Measurements from ENCODE around the gene CNDP2.

Gene CNDP2

DNA sequence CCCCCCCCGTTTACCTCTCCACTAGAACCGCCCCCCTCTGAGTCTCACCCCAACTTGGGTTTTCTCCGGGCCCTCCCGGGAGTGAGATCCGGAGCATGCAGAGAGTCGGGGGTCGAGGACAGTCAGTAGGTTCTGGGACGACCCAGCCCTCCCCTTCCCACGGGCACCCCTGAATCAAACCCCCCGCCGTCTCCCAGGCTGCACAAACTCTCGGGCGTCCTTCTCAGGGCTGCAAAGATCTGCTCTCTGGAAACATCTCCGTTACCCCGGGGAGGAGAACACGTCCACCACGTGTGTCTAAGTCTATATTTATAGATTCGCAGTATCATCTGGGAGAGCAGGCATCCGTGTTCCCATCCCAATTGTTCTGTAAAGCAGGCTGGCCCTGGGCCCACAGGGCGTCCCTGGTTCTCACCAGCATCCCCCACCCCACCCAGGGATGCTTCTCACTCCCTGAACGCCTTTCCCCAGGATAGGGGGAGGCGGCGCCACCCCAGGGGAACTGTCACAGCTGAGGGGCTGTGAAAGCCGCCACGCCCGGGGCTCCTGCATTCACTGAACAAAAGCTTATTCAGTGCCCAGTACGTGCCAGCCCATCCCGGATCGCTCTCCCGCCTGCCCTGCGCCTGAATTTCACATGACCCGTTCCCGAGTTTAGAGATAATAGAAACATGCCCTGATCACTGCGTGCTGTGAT is 38.3 kb upstream of the CNDP2 start:
- H3K27ac ChIP-seq: no peak overlapping the region
- TF ChIP-seq CTCF (IDR thresholded peaks at IDR 0.05): no peak
- TF ChIP-seq ZFX (IDR thresholded peaks at IDR 0.05; ENCODE audit: borderline replicate concordance): no peak

- TF ChIP-seq ZFX (IDR thresholded peaks at IDR 0.05; ENCODE audit: borderline replicate concordance): no peak
- TF ChIP-seq CTCF (IDR thresholded peaks at IDR 0.05): 0 out of 2 replicates have a peak, but pooled peaks have one; percentile 14
- no peak overlapping the region for H3K27ac ChIP-seq
Observed at GRCh38 chr18:74459889-74460288, 36.3 kb upstream of the CNDP2 start.

GRCh38 chr18:74460825-74461224 is 35.3 kb upstream of the CNDP2 start:
- no peak overlapping the region for H3K27ac ChIP-seq
- TF ChIP-seq CTCF (IDR thresholded peaks at IDR 0.05): no peak
- no peak for TF ChIP-seq ZFX (IDR thresholded peaks at IDR 0.05; ENCODE audit: borderline replicate concordance)

- H3K27ac ChIP-seq: no peak overlapping the region
- TF ChIP-seq CTCF (IDR thresholded peaks at IDR 0.05) (no peak), ZFX (IDR thresholded peaks at IDR 0.05; ENCODE audit: borderline replicate concordance) (no peak)
Observed at GRCh38 chr18:74463254-74463653, 32.9 kb upstream of the CNDP2 start.

DNA sequence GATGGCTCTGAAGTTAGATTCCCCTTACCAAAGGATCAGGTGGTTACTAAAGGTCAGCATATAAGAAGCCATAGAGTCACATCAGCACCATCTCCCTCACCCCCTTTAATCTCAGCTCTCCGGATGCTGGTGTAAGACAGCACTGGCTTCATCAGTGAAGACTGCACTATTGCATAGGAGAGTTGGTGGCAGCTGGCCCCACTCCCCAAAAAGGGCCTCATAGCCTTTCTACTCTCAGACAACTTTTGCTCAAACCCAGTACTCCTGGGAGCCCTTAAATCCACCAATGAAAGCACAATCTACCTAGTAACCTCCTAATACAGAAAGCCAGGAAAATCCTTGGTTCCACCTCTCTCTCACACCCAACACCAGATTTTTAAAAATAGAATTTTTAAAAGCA is 32.2 kb upstream of the CNDP2 start:
- no peak overlapping the region for H3K27ac ChIP-seq
- TF ChIP-seq ZFX (IDR thresholded peaks at IDR 0.05; ENCODE audit: borderline replicate concordance): no peak
- TF ChIP-seq CTCF (IDR thresholded peaks at IDR 0.05): no peak

DNA sequence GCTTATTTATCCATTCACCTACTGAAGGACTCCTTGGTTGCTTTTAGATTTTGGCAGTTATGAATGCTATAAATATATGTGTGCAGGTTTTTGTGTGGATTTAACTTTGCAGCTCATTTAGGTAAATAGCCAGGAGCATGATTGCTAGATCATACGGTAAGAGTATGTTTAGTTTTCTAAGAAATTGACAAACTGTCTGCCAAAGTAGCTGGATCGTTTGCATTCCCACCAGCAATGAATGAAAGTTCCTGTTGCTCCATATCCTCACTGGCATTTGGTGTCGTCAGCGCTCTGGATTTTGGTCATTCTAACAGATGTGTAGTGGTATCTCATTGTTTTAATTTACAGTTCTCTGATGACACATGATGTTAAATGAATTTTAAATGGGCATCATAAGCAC is 30.4 kb upstream of the CNDP2 start:
- TF ChIP-seq CTCF (IDR thresholded peaks at IDR 0.05): no peak
- no peak for TF ChIP-seq ZFX (IDR thresholded peaks at IDR 0.05; ENCODE audit: borderline replicate concordance)
- H3K27ac ChIP-seq: no peak overlapping the region

- no peak overlapping the region for H3K27ac ChIP-seq
- no peak for TF ChIP-seq ZFX (IDR thresholded peaks at IDR 0.05; ENCODE audit: borderline replicate concordance)
- no peak for TF ChIP-seq CTCF (IDR thresholded peaks at IDR 0.05)
Observed at GRCh38 chr18:74468547-74469061, 27.6 kb upstream of the CNDP2 start.

Data from 22Rv1 (cell line).